Camera-type eye (tissue), 1 donor: ENCODE results near the gene TNPO3. TPM values are rescaled to one million over a fixed set of nuclear protein-coding genes. Genes with fewer than 3 reads are reported as not detected.

Source experiments
- total RNA-seq: library from RNA; depleted of rRNA; stranded (reverse); fragments of >200 nt; gene quantifications from one replicate; pipeline ENCODE4 v1.2.3, GENCODE V29; 2014

TNPO3 gene
- total RNA-seq, result 60.1 TPM

DNA sequence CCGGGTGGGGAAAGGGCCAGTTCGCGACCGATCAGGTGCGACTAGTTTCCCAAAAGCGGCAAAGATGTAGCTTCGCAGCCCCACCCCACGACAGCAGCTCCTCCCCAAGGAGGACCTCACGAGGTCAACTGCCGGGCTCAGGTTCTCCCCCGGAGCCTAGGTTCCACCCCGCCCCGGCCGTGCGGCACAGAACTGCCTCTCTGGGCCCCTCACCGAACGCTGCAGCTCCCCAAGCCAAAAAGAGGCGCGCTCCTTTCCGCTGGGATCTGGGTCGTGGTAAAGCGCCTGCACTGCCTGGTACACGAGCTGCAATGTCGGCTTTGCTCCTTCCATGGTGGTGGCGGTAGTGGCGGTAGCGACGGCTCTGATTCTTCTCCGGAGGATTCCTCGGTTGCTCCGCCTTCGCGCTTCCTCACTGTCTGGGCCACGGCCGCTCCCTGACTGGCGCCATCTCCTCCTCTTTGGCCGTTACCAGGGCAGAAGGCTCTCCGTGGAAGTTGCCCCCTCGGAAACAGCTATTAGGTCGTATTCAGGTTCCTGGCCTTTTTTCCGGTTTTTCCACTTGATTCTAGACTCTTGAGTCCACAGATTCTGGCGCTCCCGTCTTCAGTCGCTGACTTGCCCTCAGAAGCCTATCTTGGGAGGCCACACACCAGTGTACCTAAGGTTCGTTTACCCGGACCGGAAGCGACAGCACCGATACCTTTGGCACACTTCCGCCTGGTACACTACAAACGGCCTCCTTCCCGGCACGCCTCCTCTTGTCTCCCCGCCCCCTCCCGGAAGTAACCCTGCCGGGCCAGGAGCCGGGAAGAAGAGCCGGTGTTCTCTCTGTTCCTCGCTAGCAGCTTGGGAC lies at the start of gene TNPO3:
TSS of gene TNPO3 (minus strand) at position 674 of the 856 bp plus-strand sequence. CDS start at position 333, 341 bp downstream.

DNA sequence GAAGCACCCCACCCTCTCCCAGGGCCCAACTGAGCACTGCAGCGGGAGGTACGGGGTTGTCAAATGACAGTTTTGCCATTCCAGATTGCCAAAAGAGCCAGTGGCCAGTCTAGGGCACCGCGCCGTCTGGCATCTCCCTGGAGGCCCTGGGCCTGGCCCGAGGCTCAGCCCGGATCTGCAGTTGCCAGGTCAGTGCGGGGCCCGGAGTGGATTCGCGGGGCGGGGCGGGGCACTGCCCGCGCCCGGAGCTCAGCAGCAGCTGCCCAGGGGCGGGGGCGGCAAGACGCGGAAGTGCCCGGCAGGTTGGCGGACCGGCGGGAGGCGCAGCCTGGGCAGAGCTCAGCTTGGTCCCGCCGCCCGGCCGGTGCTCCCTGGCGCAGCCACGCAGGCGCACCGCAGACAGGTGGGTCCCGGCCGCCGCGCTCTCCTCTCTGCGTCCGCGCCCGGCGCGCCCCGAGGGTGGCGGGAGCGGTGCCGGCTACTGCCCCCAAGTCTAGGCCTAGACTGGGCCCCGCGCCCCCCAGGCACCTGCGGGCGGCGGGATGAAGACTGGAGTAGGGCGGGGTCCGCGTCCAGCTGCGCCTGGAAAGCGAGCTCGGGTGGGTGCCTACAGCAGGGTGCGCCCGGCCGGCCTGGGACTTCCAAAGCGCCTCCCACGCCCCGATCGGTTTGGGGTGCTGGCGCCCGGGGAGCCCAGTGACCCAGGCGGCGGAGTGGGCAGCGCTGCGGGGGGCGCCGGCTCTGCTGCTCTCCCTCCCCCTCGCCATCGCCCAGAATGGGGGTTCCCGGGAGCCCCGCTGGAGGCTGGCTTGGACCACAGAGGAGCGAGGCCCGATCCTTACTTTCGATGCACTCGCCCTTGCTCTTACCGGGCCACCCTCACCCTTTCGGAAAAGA lies 117.0 kb downstream of the TNPO3 start, which contains the start of gene IRF5:
TSS of gene IRF5 (plus strand) at position 281 of the 897 bp plus-strand sequence. CDS start 4,155 bp downstream, outside the sequence.

DNA sequence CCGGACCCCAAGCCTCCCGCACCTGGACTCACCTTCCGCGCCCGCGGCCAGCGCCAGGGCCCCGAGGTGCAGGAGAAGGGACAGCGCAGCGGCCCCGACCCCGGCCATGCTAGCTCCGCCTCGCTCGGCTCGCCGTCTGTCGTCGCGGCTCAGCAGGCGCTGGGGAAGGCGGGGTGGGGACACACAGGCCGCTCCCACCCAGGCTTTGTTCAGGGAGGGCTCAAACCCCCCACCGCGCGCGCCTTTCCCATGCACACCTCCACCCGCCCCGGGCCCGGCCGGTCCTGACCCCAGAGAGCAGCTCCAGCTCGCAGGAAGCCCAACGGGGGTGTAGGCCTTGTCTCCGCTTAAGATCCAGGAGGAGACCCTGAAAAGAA lies 144.4 kb downstream of the TNPO3 start, which contains the start of gene KCP:
TSS of gene KCP (minus strand) at position 141 of the 377 bp plus-strand sequence. CDS start at position 108, 33 bp downstream.

Other genes with a start within 250 kb of the TNPO3 start
- 92.8 TPM for gene FLNC, start 224.7 kb downstream of the TNPO3 start, total RNA-seq
- gene ATP6V1F, start 192.3 kb downstream of the TNPO3 start, total RNA-seq, result 76.9 TPM
- gene KCP, start 144.4 kb downstream of the TNPO3 start, total RNA-seq, result 1.9 TPM
- 2.3 TPM for gene IRF5, start 117.2 kb downstream of the TNPO3 start, total RNA-seq
- gene TSPAN33, start 89.6 kb upstream of the TNPO3 start, total RNA-seq, result 6.5 TPM
- 53.9 TPM for gene SMO, start 133.5 kb upstream of the TNPO3 start, total RNA-seq
- gene AHCYL2, start 169.9 kb upstream of the TNPO3 start, total RNA-seq, result 78.9 TPM